BLaER1 (cell line): ENCODE results near the gene SYT8.
A peak's percentile ranks its signal among the peaks of the same experiment; 100 is the strongest.

Experiments used
- H3K27ac ChIP-seq: shearing (Covaris generic); formaldehyde crosslinking; 2 replicates; pipeline ENCODE4 v1.8.1; 2022
- H3K27me3 ChIP-seq: shearing (Covaris generic); formaldehyde crosslinking; 2 replicates; pipeline ENCODE4 v1.8.1; 2022
- H3K36me3 ChIP-seq: shearing (Covaris generic); formaldehyde crosslinking; 2 replicates; pipeline ENCODE4 v1.8.1; 2022
- H3K4me1 ChIP-seq: shearing (Covaris generic); formaldehyde crosslinking; 2 replicates; pipeline ENCODE4 v1.8.1; 2022
- H3K4me2 ChIP-seq: shearing (Covaris generic); formaldehyde crosslinking; 2 replicates; pipeline ENCODE4 v1.8.1; 2022
- H3K4me3 ChIP-seq: shearing (Covaris generic); formaldehyde crosslinking; 2 replicates; pipeline ENCODE4 v1.8.1; 2022
- H3K9ac ChIP-seq: shearing (Covaris generic); formaldehyde crosslinking; 2 replicates; pipeline ENCODE4 v1.8.1; 2022
- H3K9me3 ChIP-seq: shearing (Covaris generic); formaldehyde crosslinking; 2 replicates; pipeline ENCODE4 v1.8.1; 2022
- H4K20me1 ChIP-seq: shearing (Covaris generic); formaldehyde crosslinking; 2 replicates; pipeline ENCODE4 v1.8.1; 2022
- Cebpa-rat ChIP-seq: shearing (Covaris generic); IDR thresholded peaks from 2 replicates; pipeline ENCODE4 v1.8.1; 2022

SYT8 gene

DNA sequence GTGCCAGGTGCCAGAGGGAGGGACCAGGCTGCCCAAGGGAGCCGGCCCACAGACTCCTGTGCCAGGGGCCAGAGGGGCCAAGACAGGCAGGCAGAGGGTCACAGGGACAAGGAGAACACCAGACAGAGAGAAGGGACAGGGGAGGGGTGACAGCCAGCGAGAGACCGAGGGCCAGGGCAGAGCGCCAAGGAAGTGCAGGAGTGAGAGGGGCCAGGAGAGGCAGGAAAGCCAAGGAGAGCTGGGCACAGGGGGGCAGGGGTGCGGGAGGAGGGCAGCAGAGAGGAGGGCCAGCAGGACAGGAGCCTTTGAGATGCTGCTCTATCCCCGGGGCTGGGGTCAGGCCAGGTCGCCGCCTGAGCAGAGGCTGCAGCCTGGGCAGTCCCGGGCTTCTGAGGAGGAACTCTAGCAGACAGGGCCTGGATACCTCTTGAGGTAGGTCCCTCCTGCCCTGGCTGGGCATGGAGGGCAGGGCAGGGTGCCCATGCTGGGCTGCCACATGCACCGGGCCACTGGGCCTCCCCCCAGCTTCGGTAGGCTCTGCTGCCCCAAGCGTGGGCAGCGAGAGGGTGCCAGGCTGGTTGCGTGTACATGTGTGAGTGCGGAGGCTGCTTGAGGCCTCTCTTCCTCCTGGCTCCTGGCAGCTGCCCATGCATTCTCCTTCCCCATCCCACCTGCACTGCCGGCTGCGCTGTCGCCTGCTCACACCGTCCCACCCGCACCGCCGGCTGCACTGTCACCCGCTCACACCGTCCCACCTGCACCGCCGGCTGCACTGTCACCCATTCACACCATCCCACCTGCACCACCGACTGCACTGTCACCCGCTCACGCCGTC lies 30.3 kb downstream of the SYT8 start:
- Histone ChIP-seq H3K36me3 (no peaks in the 10 kb centered on the region), H3K9ac (no peak overlapping the region), H4K20me1 (peaks cover 56% of the 10 kb centered on the region), H3K4me3 (no peak overlapping the region), H3K4me2 (peak overlapping the region; percentile 29; the same call in 1 of the 2 replicates), H3K27ac (no peak overlapping the region), H3K4me1 (peaks cover 52% of the 10 kb centered on the region), H3K9me3 (no peaks in the 10 kb centered on the region), H3K27me3 (peaks cover 76% of the 10 kb centered on the region)
- no peak for TF ChIP-seq Cebpa-rat

DNA sequence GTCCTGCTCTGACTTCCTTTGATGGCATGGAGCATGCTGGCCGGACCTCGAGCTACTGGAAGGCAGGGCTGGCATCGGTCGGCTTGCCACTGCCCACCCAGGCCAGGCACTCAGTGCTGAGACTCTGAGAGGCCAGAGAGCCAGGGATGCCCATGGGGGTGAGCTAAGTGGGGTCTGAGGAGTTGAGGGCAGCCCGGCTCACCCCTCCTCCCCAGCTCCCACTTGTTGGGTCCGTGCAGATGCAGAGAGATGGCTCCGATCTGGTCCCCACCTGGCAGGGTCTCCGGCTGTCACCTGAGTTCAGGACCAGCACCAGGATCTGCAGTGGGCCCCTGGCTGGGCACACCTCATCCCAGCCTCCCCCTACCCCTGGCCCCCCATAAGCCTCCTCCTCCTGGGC lies 31.4 kb downstream of the SYT8 start:
- TF ChIP-seq Cebpa-rat: no peak
- no peak overlapping the region for H3K9ac ChIP-seq
- H3K9me3 ChIP-seq: no peaks in the 10 kb centered on the region
- H3K4me3 ChIP-seq: no peak overlapping the region
- H4K20me1 ChIP-seq: peaks cover 67% of the 10 kb centered on the region
- no peak overlapping the region for H3K27ac ChIP-seq
- H3K4me2 ChIP-seq: no peak overlapping the region; the same call in 1 of the 2 replicates
- peaks cover 63% of the 10 kb centered on the region for H3K4me1 ChIP-seq
- H3K27me3 ChIP-seq: peaks cover 88% of the 10 kb centered on the region
- no peaks in the 10 kb centered on the region for H3K36me3 ChIP-seq

- Histone ChIP-seq H3K4me2 (peak overlapping the region; percentile 36; the same call in 1 of the 2 replicates), H3K4me1 (peaks cover 69% of the 10 kb centered on the region), H3K36me3 (no peaks in the 10 kb centered on the region), H3K27me3 (peaks cover 93% of the 10 kb centered on the region), H3K9ac (no peak overlapping the region), H3K4me3 (no peak overlapping the region), H3K27ac (no peak overlapping the region), H4K20me1 (peaks cover 73% of the 10 kb centered on the region), H3K9me3 (no peaks in the 10 kb centered on the region)
- TF ChIP-seq Cebpa-rat: no peak
Observed at GRCh38 chr11:1866776-1867175, 32.0 kb downstream of the SYT8 start.

DNA sequence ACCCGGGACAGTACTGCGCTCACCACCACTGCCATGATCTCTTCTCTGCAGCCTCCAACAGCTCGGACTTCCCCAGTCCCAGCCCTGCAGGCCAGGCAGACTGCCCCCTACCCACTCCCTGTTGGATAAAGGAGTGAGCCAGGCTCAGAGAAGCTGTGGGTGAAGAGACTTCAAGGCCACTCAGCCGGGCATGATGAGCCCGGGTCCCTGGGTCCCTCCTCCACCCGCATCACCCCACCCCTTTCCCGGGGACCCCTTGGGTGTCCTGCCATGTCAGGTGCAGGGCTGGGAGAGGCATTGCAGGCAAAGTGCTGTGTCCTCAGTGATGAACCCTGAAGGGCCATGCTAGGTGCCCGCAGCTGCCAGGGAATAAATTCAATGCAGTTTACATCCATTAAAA lies 32.6 kb downstream of the SYT8 start:
- H3K36me3 ChIP-seq: no peaks in the 10 kb centered on the region
- no peak overlapping the region for H3K9ac ChIP-seq
- H4K20me1 ChIP-seq: peaks cover 78% of the 10 kb centered on the region
- H3K9me3 ChIP-seq: no peaks in the 10 kb centered on the region
- TF ChIP-seq Cebpa-rat: no peak
- H3K4me2 ChIP-seq: peak overlapping the region; percentile 36
- peaks cover 73% of the 10 kb centered on the region for H3K4me1 ChIP-seq
- H3K27me3 ChIP-seq: peaks cover 88% of the 10 kb centered on the region
- no peak overlapping the region for H3K27ac ChIP-seq
- H3K4me3 ChIP-seq: no peak overlapping the region

GRCh38 chr11:1868056-1868635 lies 33.4 kb downstream of the SYT8 start:
- peaks cover 81% of the 10 kb centered on the region for H3K4me1 ChIP-seq
- H4K20me1 ChIP-seq: peaks cover 82% of the 10 kb centered on the region
- H3K27me3 ChIP-seq: peaks cover 80% of the 10 kb centered on the region
- H3K36me3 ChIP-seq: no peaks in the 10 kb centered on the region
- no peak overlapping the region for H3K9ac ChIP-seq
- no peaks in the 10 kb centered on the region for H3K9me3 ChIP-seq
- peak overlapping the region; percentile 99 for H3K4me2 ChIP-seq
- H3K27ac ChIP-seq: no peak overlapping the region
- no peak for TF ChIP-seq Cebpa-rat
- H3K4me3 ChIP-seq: peak overlapping the region; percentile 29; the same call in 1 of the 2 replicates

DNA sequence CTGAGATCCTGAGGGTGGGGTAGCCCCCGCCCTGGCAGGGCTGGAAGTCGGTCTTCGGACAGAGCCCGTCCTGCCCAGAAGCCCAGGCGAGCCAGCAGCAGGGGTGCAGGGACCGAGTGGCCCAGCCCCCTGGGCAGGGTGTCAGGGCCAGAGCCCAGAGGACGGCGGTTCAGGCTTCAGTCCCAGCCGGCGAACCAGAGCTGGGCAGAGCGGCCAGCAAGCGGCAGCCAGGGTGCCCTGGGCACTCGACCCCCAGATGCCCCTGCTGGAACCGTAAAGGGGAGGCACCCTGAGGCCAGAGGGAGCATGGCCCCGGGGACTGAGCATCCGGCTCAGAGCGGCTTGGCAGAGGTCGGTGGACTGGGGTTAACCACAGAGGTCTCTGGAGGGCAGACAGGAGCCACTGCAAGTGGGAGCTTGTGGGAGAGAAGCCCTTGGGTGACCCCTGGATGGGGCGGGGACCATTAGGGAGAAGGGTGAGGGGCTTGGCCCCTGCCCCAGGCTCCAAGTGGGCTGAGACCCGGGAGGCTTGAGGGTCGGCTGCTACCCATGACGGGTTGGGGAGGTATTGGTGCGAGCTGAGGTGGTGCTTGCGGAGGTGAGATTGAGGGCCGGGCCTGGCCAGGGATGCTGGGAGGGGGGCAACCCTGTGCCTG lies 34.0 kb downstream of the SYT8 start:
- H3K4me3 ChIP-seq: peak overlapping the region; percentile 33; the same call in 1 of the 2 replicates
- H3K27ac ChIP-seq: no peak overlapping the region
- peak overlapping the region; percentile 99 for H3K4me2 ChIP-seq
- H4K20me1 ChIP-seq: peaks cover 77% of the 10 kb centered on the region
- TF ChIP-seq Cebpa-rat: no peak
- H3K36me3 ChIP-seq: no peaks in the 10 kb centered on the region
- H3K9ac ChIP-seq: no peak overlapping the region
- H3K4me1 ChIP-seq: peaks cover 83% of the 10 kb centered on the region
- H3K27me3 ChIP-seq: peaks cover 74% of the 10 kb centered on the region
- H3K9me3 ChIP-seq: no peaks in the 10 kb centered on the region

- TF ChIP-seq Cebpa-rat: no peak
- Histone ChIP-seq H3K27me3 (peaks cover 66% of the 10 kb centered on the region), H3K9me3 (no peaks in the 10 kb centered on the region), H3K27ac (no peak overlapping the region), H3K9ac (no peak overlapping the region), H4K20me1 (peaks cover 75% of the 10 kb centered on the region), H3K4me2 (peak overlapping the region; percentile 99), H3K36me3 (no peaks in the 10 kb centered on the region), H3K4me3 (0 out of 2 replicates have a peak overlapping the region, but pooled peaks have one; percentile 33), H3K4me1 (peaks cover 81% of the 10 kb centered on the region)
Observed at GRCh38 chr11:1869427-1870325, 34.9 kb downstream of the SYT8 start.

DNA sequence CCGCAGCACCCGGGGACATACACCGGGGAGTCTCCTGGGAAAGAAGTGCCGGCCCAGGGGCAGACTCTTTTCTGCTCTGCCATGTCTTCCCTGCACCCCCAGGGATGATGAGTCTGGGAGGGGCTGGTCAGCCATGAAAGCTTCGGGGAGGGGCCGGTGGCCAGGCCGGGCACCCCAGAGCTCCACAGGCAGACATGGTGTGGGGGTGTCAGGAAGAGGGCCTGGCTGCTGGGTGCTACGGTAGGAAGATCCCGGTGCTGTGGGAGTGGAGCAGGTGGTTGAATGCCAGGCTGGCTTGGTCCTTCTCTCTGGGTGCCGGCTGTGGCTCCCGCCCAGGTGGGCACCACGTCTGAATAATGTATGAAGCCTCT lies 35.5 kb downstream of the SYT8 start:
- H3K9ac ChIP-seq: no peak overlapping the region
- TF ChIP-seq Cebpa-rat: no peak
- no peaks in the 10 kb centered on the region for H3K36me3 ChIP-seq
- no peak overlapping the region for H3K4me3 ChIP-seq
- peak overlapping the region; percentile 99 for H3K4me2 ChIP-seq
- no peaks in the 10 kb centered on the region for H3K9me3 ChIP-seq
- H3K4me1 ChIP-seq: peaks cover 81% of the 10 kb centered on the region
- peaks cover 69% of the 10 kb centered on the region for H4K20me1 ChIP-seq
- H3K27me3 ChIP-seq: peaks cover 59% of the 10 kb centered on the region
- H3K27ac ChIP-seq: no peak overlapping the region
